Keratinocyte (primary cell): ENCODE results near the gene C1orf35. TPM values are rescaled to one million over a fixed set of nuclear protein-coding genes. Genes with fewer than 3 reads are reported as not detected.
A peak's percentile ranks its signal among the peaks of the same experiment; 100 is the strongest.

Source experiments
- DNase-seq: peaks from one replicate; pipeline ENCODE4 v3.0.0-alpha.2; 2011; ENCODE audit warnings: low read depth, missing footprints, low spot score
- FAIRE-seq: peaks from 2 replicates; lab custom pipeline; 2011; peaks lifted over from hg19 to GRCh38; lab: Jason Lieb, UNC
- H2AFZ ChIP-seq: 2 replicates; pipeline ENCODE4 v1.6.0; 2012; ENCODE audit warnings: low read length, control low read depth, inconsistent platforms; ENCODE audit not compliant: control insufficient read depth
- H3K27ac ChIP-seq: 2 replicates; pipeline ENCODE4 v1.5.1; 2011; ENCODE audit warnings: low read length; ENCODE audit not compliant: control insufficient read depth, insufficient read depth
- H3K27me3 ChIP-seq: 3 replicates; pipeline ENCODE4 v1.6.0; 2011; ENCODE audit warnings: low read length; ENCODE audit not compliant: control insufficient read depth, insufficient read depth; ENCODE audit errors: extremely low read depth
- H3K36me3 ChIP-seq, 2 experiments: 2 replicates in 1 of 2; 3 replicates in 1 of 2; pipeline ENCODE4 v1.5.1; 2011; ENCODE audit warnings: low read length in 2 of 2, mild to moderate bottlenecking in 1 of 2; ENCODE audit not compliant: control insufficient read depth in 2 of 2, insufficient read depth in 2 of 2; ENCODE audit errors: extremely low read depth in 1 of 2
- H3K4me1 ChIP-seq: 3 replicates; pipeline ENCODE4 v1.5.1; 2011; ENCODE audit warnings: low read length; ENCODE audit not compliant: control insufficient read depth, insufficient read depth; ENCODE audit errors: extremely low read depth
- H3K4me2 ChIP-seq: 3 replicates; pipeline ENCODE4 v1.6.0; 2011; ENCODE audit warnings: low read depth, low read length; ENCODE audit not compliant: control insufficient read depth, insufficient read depth; ENCODE audit errors: extremely low read depth
- H3K4me3 ChIP-seq, 3 experiments: fragments of 200-600 bp in 1 of 3; sonication (generic) in 1 of 3; 2 replicates in 2 of 3; 3 replicates in 1 of 3; pipeline ENCODE4 v1.5.1; 2011 to 2016; ENCODE audit warnings: low read length in 3 of 3, mild to moderate bottlenecking in 3 of 3, control low read depth in 2 of 3, inconsistent platforms in 1 of 3, low read depth in 1 of 3, mixed read lengths in 1 of 3, mixed run types in 1 of 3, moderate library complexity in 1 of 3; ENCODE audit not compliant: control insufficient read depth in 2 of 3, insufficient read depth in 2 of 3; ENCODE audit errors: extremely low read depth in 1 of 3
- H3K79me2 ChIP-seq: 2 replicates; pipeline ENCODE4 v1.6.0; 2012; ENCODE audit warnings: low read length; ENCODE audit not compliant: control insufficient read depth, insufficient read depth
- H3K9ac ChIP-seq: 3 replicates; pipeline ENCODE4 v1.6.0; 2011; ENCODE audit warnings: low read length; ENCODE audit not compliant: control insufficient read depth, insufficient read depth; ENCODE audit errors: extremely low read depth
- H3K9me1 ChIP-seq: 3 replicates; pipeline ENCODE4 v1.6.0; 2011; ENCODE audit warnings: low read length; ENCODE audit not compliant: control insufficient read depth, insufficient read depth; ENCODE audit errors: extremely low read depth
- H3K9me3 ChIP-seq: 2 replicates; pipeline ENCODE4 v1.5.1; 2012; ENCODE audit warnings: low read depth, low read length; ENCODE audit not compliant: control insufficient read depth
- H4K20me1 ChIP-seq: 3 replicates; pipeline ENCODE4 v1.6.0; 2011; ENCODE audit warnings: low read length; ENCODE audit not compliant: control insufficient read depth, insufficient read depth; ENCODE audit errors: extremely low read depth
- CTCF ChIP-seq, 3 experiments: IDR thresholded peaks in 1 of 3; conservative IDR thresholded peaks in 1 of 3; optimal IDR thresholded peaks in 1 of 3; 2 replicates in 2 of 3; 3 replicates in 1 of 3; pipeline versions ENCODE3 to v1.5.1; 2011; ENCODE audit warnings: low read length in 3 of 3, mild to moderate bottlenecking in 3 of 3, moderate library complexity in 2 of 3, control low read depth in 1 of 3, inconsistent platforms in 1 of 3; ENCODE audit not compliant: insufficient read depth in 2 of 3; ENCODE audit errors: extremely low read depth in 1 of 3
- EZH2 ChIP-seq: IDR thresholded peaks from one replicate; pipeline ENCODE4 v1.6.1; 2012; ENCODE audit warnings: inconsistent platforms, mild to moderate bottlenecking, low read length, moderate library complexity
- dilution Hi-C: fragments of 300-500 bp; cut with MboI; formaldehyde crosslinking; loops from one replicate; pipeline ENCODE4 v1.7.0; 2020; ENCODE audit warnings: low sequenced_read_pairs; ENCODE audit not compliant: extremely low pct_ligation_motif_present
- polyA plus RNA-seq, 5 experiments: library from polyadenylated mRNA; depleted of rRNA in 3 of 5; stranded (reverse) in 3 of 5; stranded (forward) in 1 of 5; unstranded in 1 of 5; fragments of >200 nt; gene quantifications; 1 replicate in 1 of 5; 2 replicates in 3 of 5; 3 replicates in 1 of 5; pipeline versions ENCODE4 v1.2.1 to v1.2.3, GENCODE V29; 2011 to 2012; ENCODE audit warnings: missing spikeins in 2 of 5, low read depth in 1 of 5, low replicate concordance in 1 of 5

Gene C1orf35
- polyA plus RNA-seq, 1 donor (not counting 4 experiments of a cell fraction or from before 2014, with no cell fraction given), result 8.2 TPM

GRCh38 chr1:228108742-228109072, 5.6 kb upstream of the C1orf35 start:
- H3K9ac ChIP-seq, result peak overlapping the region; percentile 92
- dilution Hi-C loops, result no loop called here
- no peaks in the 10 kb centered on the region for H3K9me3 ChIP-seq
- DNase-seq (no peak), FAIRE-seq (no peak)
- H3K4me1 ChIP-seq, result peaks cover 15% of the 10 kb centered on the region
- peak overlapping the region; percentile 50 for H3K27ac ChIP-seq
- H4K20me1 ChIP-seq, result no peaks in the 10 kb centered on the region
- TF ChIP-seq EZH2 (no peak), CTCF (optimal IDR thresholded peaks at IDR 0.05 in 1 of 3, IDR thresholded peaks at IDR 0.05 in 1 of 3, conservative IDR thresholded peaks at IDR 0.05 in 1 of 3; ENCODE audit: extremely low read depth in 1 of 3, insufficient read depth in 2 of 3, low read length in 3 of 3) (no peak)
- H3K79me2 ChIP-seq, result peaks cover 17% of the 10 kb centered on the region
- H3K27me3 ChIP-seq, result no peaks in the 10 kb centered on the region
- H3K36me3 ChIP-seq, result peaks cover 3 to 14% of the 10 kb centered on the region in 2 experiments
- peak overlapping the region; percentile 90 for H2AFZ ChIP-seq
- peak overlapping the region; percentile 74 to 93 (median 88) for H3K4me3 ChIP-seq
- H3K4me2 ChIP-seq, result peak overlapping the region; percentile 89
- no peaks in the 10 kb centered on the region for H3K9me1 ChIP-seq

- peaks cover 17% of the 10 kb centered on the region for H3K79me2 ChIP-seq
- no peaks in the 10 kb centered on the region for H3K9me3 ChIP-seq
- TF ChIP-seq CTCF (optimal IDR thresholded peaks at IDR 0.05 in 1 of 3, IDR thresholded peaks at IDR 0.05 in 1 of 3, conservative IDR thresholded peaks at IDR 0.05 in 1 of 3; ENCODE audit: extremely low read depth in 1 of 3, insufficient read depth in 2 of 3, low read length in 3 of 3) (no peak), EZH2 (no peak)
- no peak overlapping the region for H2AFZ ChIP-seq
- H3K4me2 ChIP-seq, result peak overlapping the region; percentile 89
- H3K4me1 ChIP-seq, result peaks cover 17% of the 10 kb centered on the region
- H3K9ac ChIP-seq, result peak overlapping the region; percentile 92
- peaks cover 3 to 14% of the 10 kb centered on the region in 2 experiments for H3K36me3 ChIP-seq
- no peak for FAIRE-seq
- H3K4me3 ChIP-seq, result peak overlapping the region; percentile 74 to 93 (median 88)
- no peaks in the 10 kb centered on the region for H4K20me1 ChIP-seq
- H3K9me1 ChIP-seq, result no peaks in the 10 kb centered on the region
- dilution Hi-C loops, result no loop called here
- H3K27me3 ChIP-seq, result no peaks in the 10 kb centered on the region
- DNase-seq, result no peak
- H3K27ac ChIP-seq, result peak overlapping the region; percentile 50
Measured at GRCh38 chr1:228108055-228108690, 5.0 kb upstream of the C1orf35 start.
